ENCODE data around the gene CD82.

Gene CD82

DNA sequence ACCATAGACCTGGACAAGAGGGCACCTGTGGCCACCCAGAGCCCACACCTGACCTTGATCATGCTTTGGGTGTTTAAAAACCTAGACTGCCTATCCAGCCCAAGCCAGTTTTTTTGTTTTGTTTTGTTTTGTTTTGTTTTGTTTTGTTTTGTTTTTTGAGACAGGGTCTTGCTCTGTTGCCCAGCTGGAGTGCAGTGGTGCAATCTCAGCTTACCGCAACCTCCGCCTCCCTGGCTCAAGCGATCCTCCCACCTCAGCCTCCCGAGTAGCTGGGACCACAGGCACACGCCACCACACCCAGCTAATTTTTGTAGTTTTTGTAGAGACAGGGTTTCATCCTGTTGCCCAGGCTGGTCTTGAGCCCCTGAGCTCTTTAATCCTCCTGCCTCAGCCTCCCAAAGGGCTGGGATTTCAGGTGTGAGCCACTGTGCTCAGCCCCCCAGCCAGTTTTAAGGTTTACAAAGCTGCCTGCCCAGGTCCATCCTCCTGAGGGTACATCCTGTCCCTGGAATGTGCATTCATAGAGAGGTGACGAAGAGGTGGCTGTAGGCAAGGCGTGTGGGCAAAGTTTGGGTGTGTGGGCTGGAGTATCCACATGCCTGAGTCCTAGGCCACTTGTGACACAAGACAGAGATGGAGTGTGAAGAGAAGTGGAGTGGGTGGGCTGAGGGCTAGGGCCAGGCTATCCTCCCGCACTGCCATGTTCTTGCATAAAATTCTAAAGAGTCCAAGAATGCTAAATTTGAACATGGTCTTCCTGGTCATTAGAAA is 3.3 kb upstream of the CD82 start:
- no peak for DNase-seq

DNA sequence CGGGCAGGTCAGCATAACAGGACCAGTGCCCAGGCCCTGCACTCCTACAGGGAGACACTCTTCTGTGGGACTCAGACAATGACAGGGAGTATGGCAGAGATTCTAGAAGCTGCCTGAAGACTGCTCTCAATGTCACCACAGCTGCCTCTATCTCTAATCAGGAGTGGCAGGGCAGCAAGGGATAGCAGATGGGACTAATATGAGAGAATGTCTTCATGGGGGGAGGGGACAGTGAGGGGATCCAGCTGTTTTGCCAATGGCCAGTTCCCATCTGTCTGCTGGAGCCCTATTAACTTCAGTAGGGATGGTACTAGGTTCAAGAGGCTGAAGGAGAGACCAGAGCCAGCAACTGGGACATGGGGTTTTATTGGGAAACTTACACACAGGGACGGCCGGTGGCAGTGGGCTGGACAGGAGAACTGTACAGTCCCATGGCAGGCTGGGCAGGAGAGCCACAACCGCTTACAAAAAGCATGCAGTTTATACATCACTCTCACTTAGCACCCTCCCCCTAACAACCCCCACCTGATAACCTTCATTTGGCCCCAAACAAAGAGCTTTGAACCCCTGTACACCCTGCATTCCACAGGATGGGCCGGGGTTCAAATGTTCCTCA is 2.5 kb upstream of the CD82 start:
- no peak for DNase-seq

DNA sequence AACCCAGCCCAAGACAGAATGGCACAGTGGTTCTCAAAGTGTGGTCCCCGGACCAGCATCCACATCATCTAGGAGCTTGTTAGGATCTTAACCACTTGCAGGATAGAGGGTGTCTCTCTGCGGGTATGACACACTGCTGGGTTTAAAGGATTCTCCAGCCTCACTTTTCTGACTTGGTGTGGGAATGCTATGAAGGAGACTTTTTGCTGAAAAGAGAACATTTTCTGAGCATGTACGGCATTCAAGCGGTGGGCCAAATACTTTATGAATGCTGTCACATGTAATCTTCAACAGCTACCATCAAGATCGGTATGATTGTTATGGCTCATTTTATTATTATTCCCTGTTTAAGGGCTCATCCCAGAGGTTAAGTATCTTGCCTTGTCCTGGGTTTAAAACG is 1.8 kb upstream of the CD82 start:
- no peak for DNase-seq

DNA sequence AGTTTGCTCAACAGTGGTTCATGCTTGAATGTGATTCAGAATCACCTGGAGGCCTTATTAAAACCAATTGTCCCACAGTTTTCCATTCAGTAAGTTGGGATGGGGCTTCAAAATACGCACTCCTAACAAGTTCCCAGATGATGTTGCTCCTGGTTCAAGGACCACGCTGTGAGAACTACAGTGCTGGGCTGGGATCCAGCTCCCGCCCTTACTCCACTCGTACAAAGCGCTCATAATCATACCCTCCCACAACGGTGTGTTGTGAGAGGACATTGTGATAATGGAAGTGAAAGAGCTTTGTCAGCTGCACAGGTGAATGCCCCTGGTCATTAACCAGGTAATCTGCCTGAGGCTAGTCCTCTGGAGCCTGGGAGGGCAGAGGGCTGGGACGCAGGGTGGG is 1.3 kb upstream of the CD82 start:
- peak; percentile 47 for DNase-seq

DNA sequence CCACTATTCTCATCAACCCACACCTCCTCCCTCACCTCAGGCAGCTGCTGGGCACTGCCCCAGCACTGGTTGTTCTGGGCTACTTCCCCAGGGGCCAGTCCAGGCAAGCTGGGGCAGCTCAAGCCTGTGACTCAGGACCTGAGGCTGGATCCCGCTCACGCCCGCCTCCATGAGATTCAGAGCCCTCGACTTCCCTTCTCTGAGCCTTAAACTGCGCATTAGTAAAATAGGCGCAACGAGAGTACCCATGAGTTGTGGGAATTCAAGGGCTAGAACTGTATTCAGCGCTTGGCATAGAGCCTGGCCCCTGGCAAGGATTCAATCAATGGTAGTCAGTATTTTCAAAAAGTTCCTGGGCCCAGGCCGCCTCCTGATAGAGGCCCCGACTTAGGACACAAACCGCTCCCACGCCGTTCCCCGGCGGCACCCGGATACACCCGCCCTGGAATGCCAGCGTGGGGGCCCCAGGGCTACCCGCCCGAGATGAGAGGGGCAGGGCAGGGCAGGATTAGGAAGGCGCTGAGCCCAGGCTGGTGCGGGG is 723 bp upstream of the CD82 start:
- peak; percentile 51 for DNase-seq

DNA sequence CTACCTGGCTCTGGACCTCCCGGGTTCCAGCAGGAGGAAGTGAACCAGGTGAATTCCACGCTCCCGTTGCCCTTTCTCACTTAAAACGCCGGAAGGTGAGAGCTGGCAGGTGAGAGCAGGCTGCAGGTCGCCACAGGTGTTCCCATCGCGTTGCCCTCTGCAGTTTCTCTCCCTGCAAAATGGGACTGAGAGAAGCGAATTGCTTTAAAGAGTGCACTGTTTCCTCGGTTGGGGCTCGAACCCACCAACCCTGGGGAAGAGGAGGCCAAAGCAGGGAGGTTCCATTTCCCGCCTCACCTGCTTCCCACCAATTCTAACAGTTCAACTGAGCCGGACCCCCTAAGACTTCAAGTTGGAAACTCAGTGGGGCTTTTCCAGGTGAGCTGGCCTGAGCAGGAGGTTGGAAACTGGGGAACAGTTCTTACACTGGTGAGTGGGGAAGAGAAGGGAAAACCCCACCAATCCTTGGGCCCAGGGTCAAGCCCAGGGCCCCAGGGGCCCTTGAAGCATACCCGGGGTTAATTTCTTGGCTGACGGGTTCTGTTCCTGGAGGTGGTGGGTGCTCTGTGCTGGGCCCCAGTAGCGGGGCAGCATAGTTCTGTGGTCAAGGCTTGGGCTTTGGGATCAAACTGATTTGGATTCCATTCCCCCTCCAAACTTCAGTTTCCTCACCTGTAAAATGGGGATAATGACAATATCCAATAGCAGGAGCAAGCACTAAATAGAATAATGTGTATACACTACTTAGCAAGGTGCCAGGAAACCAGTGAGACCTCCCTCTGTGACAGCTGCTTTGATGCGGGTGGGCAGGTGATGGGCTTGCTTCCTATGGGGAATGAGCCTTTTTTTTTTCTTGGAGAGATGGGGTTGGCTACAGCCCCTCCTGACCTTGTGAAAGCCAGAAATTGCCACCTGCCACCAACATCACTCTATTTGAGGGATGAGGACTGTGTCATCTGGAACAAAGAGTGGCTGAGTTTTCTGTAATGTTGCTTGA is 788 bp downstream of the CD82 start:
- no peak for DNase-seq

DNA sequence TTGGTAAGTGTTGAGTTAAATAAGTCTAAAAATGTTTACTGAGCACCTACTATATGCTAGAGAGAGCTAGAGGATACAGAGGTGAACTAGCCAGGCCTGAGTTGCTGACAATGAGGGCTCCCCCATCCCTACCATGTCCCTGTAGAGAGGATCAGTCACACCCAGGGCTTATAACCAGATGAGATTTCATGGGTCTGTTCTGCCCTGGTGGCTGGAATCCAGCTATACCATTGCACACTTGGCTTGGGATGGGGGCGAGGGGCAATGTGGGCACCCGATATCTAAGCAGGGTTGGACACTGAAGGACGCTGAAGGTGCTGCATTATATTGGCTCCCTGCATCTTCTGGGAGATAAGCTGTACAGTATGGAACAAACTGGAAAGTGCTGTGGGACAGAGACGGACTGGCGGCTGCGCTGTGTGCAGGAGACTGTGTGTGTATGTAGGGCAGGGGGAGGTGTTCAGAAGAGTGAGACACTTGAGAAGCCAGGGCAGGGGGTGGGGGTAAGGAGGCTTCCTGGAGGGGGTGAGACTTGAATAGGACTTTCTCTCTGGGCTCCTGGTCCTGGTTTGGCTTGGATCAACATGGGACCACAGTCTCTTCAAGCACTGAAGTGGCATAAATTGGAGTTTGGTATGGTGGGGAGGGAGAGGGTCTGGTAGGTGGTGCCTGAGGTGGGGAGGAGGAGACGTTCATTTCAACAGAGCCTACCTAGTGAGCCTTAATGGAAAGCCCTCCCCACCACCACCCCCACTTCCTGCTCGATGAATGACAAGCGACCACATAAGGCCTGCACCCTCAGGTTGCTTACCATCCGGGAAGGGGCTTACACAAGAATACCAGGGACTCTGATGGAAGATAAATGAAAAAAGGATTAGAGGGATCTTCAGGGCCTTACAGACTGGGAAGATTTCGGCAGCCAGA is 1.8 kb downstream of the CD82 start:
- no peak for DNase-seq

DNA sequence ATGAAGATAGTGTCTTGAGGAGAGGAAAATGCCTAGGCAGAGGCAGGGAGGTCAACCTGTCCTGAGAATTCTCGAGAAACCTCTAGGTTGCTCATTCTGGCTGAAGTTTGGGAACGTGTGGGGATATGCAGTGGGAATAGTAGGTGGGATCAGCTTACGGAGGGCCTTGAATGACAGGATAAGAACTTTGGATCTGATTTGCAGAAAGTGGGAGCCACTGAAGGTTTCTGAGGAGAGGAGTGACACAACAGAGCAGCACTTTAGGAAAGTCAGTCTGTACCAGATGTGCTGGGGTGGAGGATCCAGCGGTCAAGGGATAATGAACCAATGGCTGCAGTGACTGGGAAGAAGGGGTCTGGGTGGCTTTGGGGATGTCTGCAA is 2.4 kb downstream of the CD82 start:
- no peak for DNase-seq

DNA sequence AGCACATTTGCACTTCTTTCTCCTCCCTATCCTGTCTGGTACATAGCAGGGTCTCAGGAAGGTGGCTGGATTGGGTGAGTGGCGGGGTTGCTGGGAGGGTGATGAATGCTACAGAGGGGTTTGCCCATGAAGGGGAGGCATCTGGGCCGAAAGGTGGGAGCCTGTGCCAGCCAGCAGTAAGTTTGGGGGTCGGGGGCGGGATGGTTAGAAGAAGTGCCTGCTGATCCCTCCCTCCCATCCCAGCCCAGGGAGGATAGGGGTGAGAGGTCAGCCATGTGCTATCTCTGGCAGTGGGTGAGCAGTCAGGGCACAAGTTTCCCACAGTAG is 2.8 kb downstream of the CD82 start:
- DNase-seq: no peak

DNA sequence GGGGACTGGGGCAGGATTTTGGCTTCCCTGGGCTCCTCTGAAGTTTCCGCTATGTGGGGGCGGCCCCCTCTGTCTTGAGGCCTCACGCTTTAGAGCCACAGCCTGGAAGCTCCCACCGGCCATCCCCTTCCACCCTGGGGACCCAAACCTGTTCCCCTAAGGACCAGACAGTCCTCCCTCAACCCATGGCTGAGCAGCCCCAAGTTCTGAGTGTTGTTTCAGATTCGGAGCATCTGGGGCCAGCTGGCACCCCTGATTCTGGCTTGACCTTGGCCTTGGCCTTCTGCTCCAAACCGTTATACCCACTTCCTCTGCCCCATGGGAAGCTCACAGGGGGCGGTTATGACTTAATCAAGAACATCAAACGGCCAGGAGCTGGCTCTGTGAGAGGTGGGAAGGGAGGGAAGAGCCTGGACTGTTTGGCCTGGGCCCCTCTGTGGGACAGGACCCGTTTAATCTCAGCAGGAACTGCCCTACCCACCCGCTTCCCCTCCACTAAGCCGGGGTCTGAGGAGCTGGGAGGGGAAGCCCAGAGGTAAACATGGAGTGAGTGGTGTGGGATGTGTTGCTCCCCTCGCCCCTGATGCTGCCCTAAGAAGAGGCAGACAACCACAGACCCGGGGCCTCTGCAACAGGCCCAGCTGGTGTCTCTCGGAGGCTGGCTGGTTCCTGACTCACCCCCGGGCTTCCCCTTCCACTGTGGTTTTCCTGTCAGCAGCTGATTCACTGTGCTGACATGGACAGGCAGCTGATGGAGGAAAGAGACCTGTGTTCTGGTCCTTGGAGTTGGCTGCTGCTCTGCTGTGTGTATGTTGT is 3.4 kb downstream of the CD82 start:
- DNase-seq: no peak

DNA sequence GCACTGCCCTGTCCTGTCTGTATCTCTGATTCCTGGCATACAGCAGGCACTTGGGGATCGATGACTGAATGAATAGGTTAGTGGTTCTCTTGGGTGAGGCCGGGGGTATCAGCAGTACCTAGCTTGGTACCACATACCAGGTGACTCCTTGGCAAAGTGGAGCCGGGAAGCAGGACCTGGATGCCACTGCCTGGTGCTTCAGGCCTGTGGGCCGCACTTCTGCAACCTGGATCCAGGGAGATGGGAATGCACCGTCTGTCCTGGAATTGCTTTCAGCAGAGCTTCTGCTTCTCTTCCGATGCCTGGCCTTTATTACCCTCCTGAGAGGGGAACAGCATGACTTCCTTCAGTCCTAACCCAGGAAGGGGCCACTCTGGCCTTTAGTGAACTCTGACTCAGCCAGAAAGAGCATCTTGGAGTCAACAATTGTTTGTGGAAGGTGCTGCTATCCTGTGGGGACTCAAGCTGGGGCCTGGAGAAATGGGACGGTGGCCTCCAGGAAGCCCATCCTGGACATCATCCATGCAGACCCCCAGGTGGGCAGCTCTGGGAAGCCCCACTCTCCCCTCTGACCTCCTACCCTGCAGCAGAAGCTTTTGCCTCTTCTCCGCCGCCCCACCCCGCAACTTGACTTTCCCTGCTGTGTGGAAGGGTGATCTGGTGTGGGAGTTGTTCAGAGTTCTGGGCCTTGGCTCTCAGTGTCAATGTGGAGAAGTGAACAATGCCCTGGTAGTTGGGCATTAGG is 5.1 kb downstream of the CD82 start:
- DNase-seq: no peak

DNA sequence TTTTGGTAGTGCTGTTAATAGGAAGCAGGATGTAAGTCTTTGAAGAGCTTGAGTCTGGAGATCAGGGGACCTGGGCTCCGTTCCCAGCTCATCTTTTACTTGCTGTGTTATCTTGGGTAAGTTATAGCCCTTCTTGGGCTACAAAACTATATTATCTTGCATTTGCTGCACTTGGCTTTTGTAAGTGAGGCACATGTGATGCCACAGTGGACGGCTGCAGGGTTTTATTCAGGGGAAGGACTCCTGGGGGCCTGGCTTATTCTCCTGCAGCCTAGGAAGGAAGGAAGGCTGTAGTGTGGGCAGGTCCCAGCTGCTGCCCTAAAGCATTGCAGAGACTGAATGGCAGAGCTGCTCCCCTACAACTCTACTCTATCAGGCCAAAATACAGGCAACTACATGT is 6.4 kb downstream of the CD82 start:
- DNase-seq: no peak

DNA sequence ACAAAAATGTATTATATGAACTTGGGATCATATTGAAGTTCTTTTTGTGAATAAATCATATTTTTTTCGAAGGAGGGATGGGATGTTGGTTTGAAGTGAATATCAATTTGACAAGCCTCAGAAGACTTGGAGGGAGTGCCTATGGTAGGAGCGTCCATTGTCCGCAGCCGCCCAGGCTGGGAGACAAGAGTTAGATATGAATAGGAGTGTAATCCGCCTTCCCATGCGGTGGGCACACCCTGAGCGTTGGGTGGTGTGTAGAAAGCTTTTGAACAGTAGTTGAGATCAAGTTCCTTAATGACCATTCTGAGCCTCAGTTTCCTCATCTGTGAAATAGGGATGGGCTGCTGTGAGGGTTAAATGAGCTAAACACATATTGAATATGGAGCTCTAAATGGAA is 7.0 kb downstream of the CD82 start:
- no peak for DNase-seq

DNA sequence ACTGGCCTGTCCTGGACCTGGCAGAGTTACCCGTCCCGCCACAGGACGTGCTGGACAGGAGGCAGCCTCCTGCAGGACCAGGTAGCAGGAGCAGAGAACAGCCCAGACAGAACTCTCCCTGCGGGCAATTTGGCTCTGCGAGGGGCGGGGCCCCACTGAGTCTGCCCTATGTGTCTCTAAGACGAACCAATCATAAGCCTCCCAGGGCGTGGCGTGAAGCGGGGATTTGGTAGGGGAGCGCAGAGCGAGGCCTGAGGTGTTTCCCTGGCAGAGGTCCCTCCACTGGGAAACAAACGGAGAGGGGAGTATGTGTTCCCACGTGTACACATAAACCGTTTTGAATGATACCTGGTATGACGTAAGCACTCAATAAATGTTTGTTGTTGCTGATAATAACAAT is 7.4 kb downstream of the CD82 start:
- no peak for DNase-seq

DNA sequence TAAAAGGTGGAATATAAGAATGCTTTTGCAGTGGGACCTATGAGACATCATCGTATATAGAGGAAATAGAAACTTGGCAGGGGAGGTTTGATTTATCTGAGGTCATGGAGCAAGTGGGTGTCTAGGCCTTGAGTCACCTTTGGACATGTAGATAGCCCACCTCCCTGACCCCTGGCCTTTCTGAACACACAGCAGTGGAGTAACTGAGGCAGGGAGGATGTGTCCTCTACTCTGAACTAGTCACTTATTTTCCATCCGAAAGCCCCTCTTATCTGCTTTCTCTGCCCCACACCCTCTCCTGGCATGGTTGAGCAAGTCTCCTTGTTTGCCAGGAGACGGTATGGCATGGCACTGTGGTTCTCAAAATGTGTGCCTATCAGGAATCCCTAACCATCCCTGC is 7.9 kb downstream of the CD82 start:
- no peak for DNase-seq

DNA sequence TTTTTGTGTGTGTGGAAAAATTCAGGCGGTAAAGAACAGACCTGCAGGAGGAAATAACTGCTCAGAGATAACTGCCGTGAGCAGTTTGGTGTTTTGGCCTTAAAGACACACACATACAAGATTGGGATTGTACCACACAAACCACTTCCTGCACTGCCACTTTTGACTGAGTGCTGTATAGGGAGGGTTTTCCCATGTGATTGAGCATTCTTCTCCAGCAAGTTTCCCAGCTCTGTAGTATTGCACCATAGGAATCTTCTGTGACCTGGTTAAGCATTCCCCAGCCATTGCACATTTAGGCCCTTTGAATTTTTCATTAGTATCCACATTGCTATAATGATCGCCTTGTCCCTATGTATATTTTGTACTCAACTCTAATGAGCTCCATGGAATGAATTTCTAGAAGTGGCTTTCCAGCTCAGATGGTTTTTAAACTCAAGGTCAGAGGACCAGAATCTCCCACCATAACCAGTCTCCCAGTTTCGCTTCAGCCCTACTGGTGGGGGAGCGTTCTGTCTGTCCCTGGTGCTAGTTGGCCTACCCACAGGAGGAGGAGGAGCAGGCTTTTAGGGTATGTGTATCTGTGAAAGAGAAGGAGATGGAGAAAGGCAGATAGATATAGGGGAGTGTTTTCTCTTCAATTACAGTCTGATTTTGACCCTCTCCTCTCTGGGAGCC is 9.3 kb downstream of the CD82 start:
- no peak for DNase-seq

DNA sequence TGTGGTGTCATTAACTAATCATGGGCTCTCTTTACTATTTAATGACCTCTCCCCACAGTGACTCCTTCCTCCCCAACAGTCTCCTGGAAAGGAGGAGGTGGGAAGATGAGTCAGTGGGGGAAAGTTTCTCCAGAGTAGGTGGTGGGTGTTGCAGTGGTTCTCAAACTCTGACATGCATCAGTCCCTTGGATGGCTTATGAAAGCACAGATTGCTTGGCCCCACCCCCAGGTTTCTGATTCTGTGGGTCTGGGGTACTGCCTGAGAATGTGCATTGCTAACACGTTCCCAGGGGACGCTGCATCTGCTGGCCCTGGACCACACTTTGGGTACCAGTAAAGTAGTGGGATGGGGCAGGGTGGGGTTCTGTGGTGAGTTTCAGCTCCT is 9.8 kb downstream of the CD82 start:
- DNase-seq: no peak

DNA sequence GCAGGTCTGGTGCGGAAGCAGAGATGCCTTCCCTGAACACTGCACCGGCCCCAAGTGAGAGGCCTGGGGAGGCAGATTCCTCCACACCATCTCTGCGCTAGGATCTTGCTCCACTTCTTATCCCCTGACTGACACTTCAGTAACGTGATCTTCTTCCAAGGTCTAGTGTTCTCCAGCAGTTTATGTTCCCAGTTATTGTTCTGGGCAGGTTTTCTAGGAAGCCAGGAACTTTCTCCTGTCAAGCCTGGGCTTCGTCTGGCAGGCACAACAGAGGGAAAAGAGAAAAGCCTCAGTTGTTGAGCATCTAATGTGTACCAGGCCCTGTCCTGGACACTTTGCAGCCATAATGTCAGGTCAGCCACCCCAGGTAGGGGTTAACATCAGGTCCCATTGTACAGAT is 10.5 kb downstream of the CD82 start:
- DNase-seq: no peak

DNA sequence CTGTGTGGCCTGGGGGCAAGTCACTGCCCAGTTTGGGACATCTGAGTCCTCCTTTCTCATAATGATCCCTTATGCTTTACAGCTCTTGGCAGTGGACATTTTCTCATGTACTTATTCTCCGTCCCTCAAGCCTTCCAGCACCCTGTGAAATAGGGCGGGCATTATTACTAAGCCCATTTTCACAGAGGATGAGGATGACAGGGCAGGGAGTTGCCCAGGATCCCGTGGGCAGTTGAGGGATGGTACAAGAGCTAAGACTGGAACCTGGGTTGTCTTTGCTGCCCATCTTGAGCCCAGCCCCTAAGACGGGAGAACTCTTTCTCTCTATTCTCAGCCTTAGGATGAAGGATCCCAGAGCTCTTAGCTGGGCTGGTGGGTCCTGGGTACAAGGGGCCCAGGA is 11.2 kb downstream of the CD82 start:
- no peak for DNase-seq

DNA sequence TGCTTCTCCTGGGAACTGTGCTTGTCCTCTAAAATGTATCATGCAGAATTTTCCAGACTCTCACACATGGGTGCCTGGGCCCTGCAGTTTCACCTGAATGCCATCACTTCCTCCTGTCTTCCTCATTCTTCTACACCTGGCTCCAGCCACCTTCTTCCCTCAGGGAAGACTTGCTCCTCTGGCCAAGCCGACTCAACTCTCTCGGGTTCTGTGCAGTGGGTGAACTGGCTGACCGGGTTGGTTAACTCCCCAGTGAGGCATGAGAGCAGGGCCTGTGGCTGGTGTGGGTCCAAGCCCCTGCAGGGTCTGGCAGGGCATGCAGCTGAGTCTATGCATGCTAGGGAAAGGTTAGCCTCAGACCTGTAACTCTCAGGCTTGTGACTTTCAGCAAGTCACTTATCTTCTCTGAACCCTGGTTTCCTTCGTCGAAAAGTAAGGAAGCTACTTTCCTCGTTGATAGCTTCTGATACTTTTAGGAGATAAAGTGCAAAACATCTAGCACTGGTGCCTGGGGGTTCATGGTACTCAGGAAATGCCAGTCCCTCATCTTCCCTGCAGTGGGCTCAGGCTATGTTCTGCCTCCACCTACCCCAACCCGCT is 11.9 kb downstream of the CD82 start:
- DNase-seq: no peak

Data from NCI-H1436 treated with DMSO at 0.1 percent for 48 hours (cell line).